ENCODE measurements around the gene AGAP2. TPM values are rescaled to one million over a fixed set of nuclear protein-coding genes. Genes with fewer than 3 reads are reported as not detected.

The AGAP2 gene
- total RNA-seq, 2 donors from 2014 or later: 0.33 to 1.0 TPM

DNA sequence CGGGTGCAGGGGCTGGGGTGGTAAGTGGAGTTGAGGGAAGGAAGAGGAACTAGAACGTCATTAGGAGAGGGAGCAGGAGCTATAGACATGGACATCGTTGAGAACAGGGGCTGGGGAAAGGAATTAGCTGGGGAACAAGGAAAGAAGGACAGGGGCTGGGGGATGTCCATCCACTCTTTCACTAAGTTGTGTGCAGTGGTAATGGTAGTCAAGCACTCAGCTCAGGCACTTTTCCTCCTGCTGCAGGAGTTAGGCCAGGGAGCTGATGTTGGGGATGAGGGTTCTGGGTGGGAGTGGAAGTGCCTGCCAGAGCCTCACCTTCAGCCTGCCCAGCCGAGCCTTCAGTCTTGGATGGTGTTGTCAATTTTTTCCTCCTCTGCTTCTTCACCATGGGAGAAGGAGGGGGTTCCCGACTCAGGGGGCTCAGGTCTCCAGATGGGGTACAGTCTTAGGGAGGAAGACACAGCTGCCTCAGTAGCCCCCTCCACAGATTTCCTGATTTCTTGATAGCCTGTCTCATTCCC, 9.2 kb downstream of the AGAP2 start:
- TF ChIP-seq, protein P1, sequence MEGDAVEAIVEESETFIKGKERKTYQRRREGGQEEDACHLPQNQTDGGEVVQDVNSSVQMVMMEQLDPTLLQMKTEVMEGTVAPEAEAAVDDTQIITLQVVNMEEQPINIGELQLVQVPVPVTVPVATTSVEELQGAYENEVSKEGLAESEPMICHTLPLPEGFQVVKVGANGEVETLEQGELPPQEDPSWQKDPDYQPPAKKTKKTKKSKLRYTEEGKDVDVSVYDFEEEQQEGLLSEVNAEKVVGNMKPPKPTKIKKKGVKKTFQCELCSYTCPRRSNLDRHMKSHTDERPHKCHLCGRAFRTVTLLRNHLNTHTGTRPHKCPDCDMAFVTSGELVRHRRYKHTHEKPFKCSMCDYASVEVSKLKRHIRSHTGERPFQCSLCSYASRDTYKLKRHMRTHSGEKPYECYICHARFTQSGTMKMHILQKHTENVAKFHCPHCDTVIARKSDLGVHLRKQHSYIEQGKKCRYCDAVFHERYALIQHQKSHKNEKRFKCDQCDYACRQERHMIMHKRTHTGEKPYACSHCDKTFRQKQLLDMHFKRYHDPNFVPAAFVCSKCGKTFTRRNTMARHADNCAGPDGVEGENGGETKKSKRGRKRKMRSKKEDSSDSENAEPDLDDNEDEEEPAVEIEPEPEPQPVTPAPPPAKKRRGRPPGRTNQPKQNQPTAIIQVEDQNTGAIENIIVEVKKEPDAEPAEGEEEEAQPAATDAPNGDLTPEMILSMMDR (IDR thresholded peaks at IDR 0.05): no peak
- no peak for TF ChIP-seq POLR2A (IDR thresholded peaks at IDR 0.05)
- no peaks in the 10 kb centered on the region for H3K27me3 ChIP-seq
- no peak overlapping the region for H3K4me3 ChIP-seq
- H3K9me3 ChIP-seq: no peaks in the 10 kb centered on the region
- ATAC-seq: no peak
- WGBS, 2 donors: 34 to 50% methylated on average over 4 to 5 of the region's 5 CpGs
- DNase-seq: no peak
- H3K27ac ChIP-seq: no peak overlapping the region
- H3K36me3 ChIP-seq (replicated peaks in 1 of 2; ENCODE audit: insufficient read depth in 1 of 2, low read depth in 2 of 2): no peaks in the 10 kb centered on the region
- H3K4me1 ChIP-seq: peaks cover 23% of the 10 kb centered on the region
- intact Hi-C loops (cut with DNase I): no loop called here

- H3K36me3 ChIP-seq (replicated peaks in 1 of 2; ENCODE audit: insufficient read depth in 1 of 2, low read depth in 2 of 2): no peaks in the 10 kb centered on the region
- DNase-seq (peak in 1 of 4 donors; percentile 26), ATAC-seq (no peak)
- 47 to 56% methylated on average over 17 to 21 of the region's 21 CpGs for WGBS, 2 donors
- intact Hi-C loops (cut with DNase I): no loop called here
- no peak overlapping the region for H3K27ac ChIP-seq
- H3K4me1 ChIP-seq: peaks cover 23% of the 10 kb centered on the region
- H3K4me3 ChIP-seq: no peak overlapping the region
- H3K27me3 ChIP-seq: no peaks in the 10 kb centered on the region
- no peaks in the 10 kb centered on the region for H3K9me3 ChIP-seq
- TF ChIP-seq, protein P1 (IDR thresholded peaks at IDR 0.05): no peak
- no peak for TF ChIP-seq POLR2A (IDR thresholded peaks at IDR 0.05)
Measured at GRCh38 chr12:57727758-57728395, 10.7 kb downstream of the AGAP2 start.

GRCh38 chr12:57726884-57727757, 11.4 kb downstream of the AGAP2 start:
- Histone ChIP-seq H3K4me1 (peaks cover 23% of the 10 kb centered on the region), H3K36me3 (replicated peaks in 1 of 2; ENCODE audit: insufficient read depth in 1 of 2, low read depth in 2 of 2) (no peaks in the 10 kb centered on the region), H3K4me3 (peak overlapping the region; percentile 23 to 52), H3K9me3 (no peaks in the 10 kb centered on the region), H3K27me3 (no peaks in the 10 kb centered on the region), H3K27ac (peak overlapping the region in 2 of 4 donors; percentile 57 to 64)
- TF ChIP-seq, protein P1 (IDR thresholded peaks at IDR 0.05): peak in 5 of 7 experiments; percentile 12 to 48 (median 29)
- no peak for TF ChIP-seq POLR2A (IDR thresholded peaks at IDR 0.05)
- ATAC-seq (peak; percentile 51), DNase-seq (peak; percentile 64 to 67 (median 65))
- WGBS, 2 donors: 14 to 30% methylated on average over 30 to 55 of the region's 76 CpGs
- intact Hi-C loops (cut with DNase I): no loop called here

- H3K27ac ChIP-seq: peak overlapping the region in 2 of 4 donors; percentile 57 to 64
- peak; percentile 21 to 35 (median 32) for TF ChIP-seq POLR2A (IDR thresholded peaks at IDR 0.05)
- TF ChIP-seq, protein P1 (IDR thresholded peaks at IDR 0.05): peak; percentile 66 to 80 (median 76)
- no peaks in the 10 kb centered on the region for H3K36me3 ChIP-seq (replicated peaks in 1 of 2; ENCODE audit: insufficient read depth in 1 of 2, low read depth in 2 of 2)
- DNase-seq (peak; percentile 87 to 89 (median 88)), ATAC-seq (peak; percentile 82)
- no peaks in the 10 kb centered on the region for H3K27me3 ChIP-seq
- WGBS, 2 donors: 2 to 11% methylated on average over 10 to 47 of the region's 79 CpGs
- H3K9me3 ChIP-seq: no peaks in the 10 kb centered on the region
- peaks cover 23% of the 10 kb centered on the region for H3K4me1 ChIP-seq
- intact Hi-C loops (cut with DNase I): no loop called here
- H3K4me3 ChIP-seq: peak overlapping the region; percentile 23 to 52
Measured at GRCh38 chr12:57726151-57726883, 12.2 kb downstream of the AGAP2 start.
